Gastroesophageal sphincter (tissue), 4 donors: Measurements from ENCODE around the gene TTYH1. TPM values are rescaled to one million over a fixed set of nuclear protein-coding genes. Genes with fewer than 3 reads are reported as not detected.

Experiments used
- ATAC-seq: fragments of 150-250 bp; one replicate; pipeline ENCODE4 v1.9.1; 2016; ENCODE audit warnings: mild to moderate bottlenecking, moderate library complexity
- H3K27ac ChIP-seq, 4 donors: fragments of 200-600 bp; sonication (generic) in 3 of 4; 1 replicate in 3 of 4; 2 replicates in 1 of 4; pipeline ENCODE4 v1.5.1; 2016 to 2019
- H3K27me3 ChIP-seq: fragments of 200-600 bp; sonication (generic); one replicate; pipeline ENCODE4 v1.5.1; 2019
- H3K36me3 ChIP-seq, 2 donors: fragments of 200-600 bp; sonication (generic); one replicate each; pipeline ENCODE4 v1.5.1; 2019; ENCODE audit warnings: control low read depth in 1 of 2
- H3K4me1 ChIP-seq, 3 donors: fragments of 200-600 bp; sonication (generic); 1 replicate in 2 of 3; 2 replicates in 1 of 3; pipeline ENCODE4 v1.5.1; 2016 to 2019; ENCODE audit warnings: control low read depth in 2 of 3
- H3K4me3 ChIP-seq, 2 donors: fragments of 200-600 bp; sonication (generic); one replicate each; pipeline ENCODE4 v1.5.1; 2019; ENCODE audit warnings: mild to moderate bottlenecking in 1 of 2, moderate library complexity in 1 of 2
- H3K9me3 ChIP-seq, 3 donors: fragments of 200-600 bp; sonication (generic); one replicate each; pipeline ENCODE4 v1.5.1; 2017 to 2019; ENCODE audit warnings: control low read depth in 2 of 3
- CTCF ChIP-seq, 4 experiments: fragments of 200-600 bp in 2 of 4; fragments of 450-650 bp in 2 of 4; sonication (generic) in 1 of 4; IDR thresholded peaks; one replicate each; pipeline ENCODE4 v1.5.1; 2017 to 2019; ENCODE audit warnings: antibody characterized with exemption in 4 of 4, mild to moderate bottlenecking in 2 of 4, moderate library complexity in 2 of 4
- EP300 ChIP-seq: sonication (generic); formaldehyde crosslinking; IDR thresholded peaks from one replicate; pipeline ENCODE4 v1.6.1; 2017; ENCODE audit warnings: antibody characterized with exemption, mild to moderate bottlenecking
- POLR2A ChIP-seq, 2 donors: fragments of 450-650 bp; IDR thresholded peaks; one replicate each; pipeline ENCODE4 v1.6.1; 2017; ENCODE audit warnings: antibody characterized with exemption in 2 of 2, mild to moderate bottlenecking in 2 of 2, moderate library complexity in 1 of 2
- POLR2AphosphoS5 ChIP-seq: sonication (generic); formaldehyde crosslinking; IDR thresholded peaks from one replicate; pipeline ENCODE4 v1.6.1; 2017; ENCODE audit warnings: antibody characterized with exemption
- WGBS, 2 donors: methylation state at CpG; one replicate each; pipeline ENCODE4 v1.1.5; 2018; ENCODE audit warnings: low coverage in 1 of 2; 5-methylcytosine and 5-hydroxymethylcytosine counted together
- total RNA-seq, 4 donors: library from RNA; depleted of rRNA; stranded (reverse); fragments of >200 nt; gene quantifications; one replicate each; pipeline ENCODE4 v1.1.0, GENCODE V29; 2016

Gene TTYH1
- total RNA-seq, 4 donors from 2014 or later, result 1.2 to 19.8 (median 5.5) TPM

GRCh38 chr19:54457773-54458647 is 42.7 kb downstream of the TTYH1 start:
- ATAC-seq, result no peak
- 60 to 85% methylated on average over 3 to 15 of the region's 42 CpGs for WGBS, 2 donors
- Histone ChIP-seq H3K27ac (no peak overlapping the region), H3K9me3 (no peaks in the 10 kb centered on the region), H3K4me1 (peaks cover 0 to 65% (median 17%) of the 10 kb centered on the region in 3 donors), H3K27me3 (no peaks in the 10 kb centered on the region), H3K4me3 (no peak overlapping the region), H3K36me3 (peaks cover 0 to 94% of the 10 kb centered on the region in 2 donors)
- TF ChIP-seq CTCF (IDR thresholded peaks at IDR 0.05) (no peak), POLR2A (IDR thresholded peaks at IDR 0.05) (no peak), EP300 (no peak), POLR2AphosphoS5 (no peak)

- 70 to 92% methylated on average over 2 of the region's 11 CpGs for WGBS, 2 donors
- H3K9me3 ChIP-seq, result no peaks in the 10 kb centered on the region
- ATAC-seq, result no peak
- TF ChIP-seq POLR2AphosphoS5 (no peak), CTCF (IDR thresholded peaks at IDR 0.05) (no peak), EP300 (no peak), POLR2A (IDR thresholded peaks at IDR 0.05) (no peak)
- H3K27ac ChIP-seq, result no peak overlapping the region
- peaks cover 0 to 64% (median 17%) of the 10 kb centered on the region in 3 donors for H3K4me1 ChIP-seq
- no peak overlapping the region for H3K4me3 ChIP-seq
- no peaks in the 10 kb centered on the region for H3K27me3 ChIP-seq
- peaks cover 0 to 87% of the 10 kb centered on the region in 2 donors for H3K36me3 ChIP-seq
These were observed 43.5 kb downstream of the TTYH1 start for GRCh38 chr19:54458648-54459281.

GRCh38 chr19:54459282-54460229 is 44.3 kb downstream of the TTYH1 start:
- Histone ChIP-seq H3K4me3 (no peak overlapping the region), H3K36me3 (peaks cover 0 to 79% of the 10 kb centered on the region in 2 donors), H3K4me1 (peaks cover 0 to 66% (median 17%) of the 10 kb centered on the region in 3 donors), H3K27me3 (no peaks in the 10 kb centered on the region), H3K27ac (peak overlapping the region in 2 of 4 donors; percentile 24 to 99), H3K9me3 (no peaks in the 10 kb centered on the region)
- WGBS, 2 donors, result 72% methylated on average over 6 of the region's 16 CpGs; no CpG with 5 or more reads in 1 of the 2 donors
- TF ChIP-seq CTCF (IDR thresholded peaks at IDR 0.05) (no peak), POLR2AphosphoS5 (no peak), EP300 (no peak), POLR2A (IDR thresholded peaks at IDR 0.05) (no peak)
- no peak for ATAC-seq

- Histone ChIP-seq H3K27ac (peak overlapping the region in 3 of 4 donors; percentile 24 to 99 (median 24)), H3K4me3 (no peak overlapping the region), H3K4me1 (peaks cover 0 to 64% (median 17%) of the 10 kb centered on the region in 3 donors), H3K36me3 (peaks cover 0 to 70% of the 10 kb centered on the region in 2 donors), H3K27me3 (no peaks in the 10 kb centered on the region), H3K9me3 (no peaks in the 10 kb centered on the region)
- no CpG with 5 or more reads among the region's 39 CpGs for WGBS, 2 donors
- no peak for TF ChIP-seq EP300
- no peak for TF ChIP-seq POLR2AphosphoS5
- no peak for TF ChIP-seq CTCF (IDR thresholded peaks at IDR 0.05)
- no peak for TF ChIP-seq POLR2A (IDR thresholded peaks at IDR 0.05)
- ATAC-seq, result no peak
These were observed 45.2 kb downstream of the TTYH1 start for GRCh38 chr19:54460230-54461005.
